Measurements from ENCODE around the gene DPPA3.

DNA sequence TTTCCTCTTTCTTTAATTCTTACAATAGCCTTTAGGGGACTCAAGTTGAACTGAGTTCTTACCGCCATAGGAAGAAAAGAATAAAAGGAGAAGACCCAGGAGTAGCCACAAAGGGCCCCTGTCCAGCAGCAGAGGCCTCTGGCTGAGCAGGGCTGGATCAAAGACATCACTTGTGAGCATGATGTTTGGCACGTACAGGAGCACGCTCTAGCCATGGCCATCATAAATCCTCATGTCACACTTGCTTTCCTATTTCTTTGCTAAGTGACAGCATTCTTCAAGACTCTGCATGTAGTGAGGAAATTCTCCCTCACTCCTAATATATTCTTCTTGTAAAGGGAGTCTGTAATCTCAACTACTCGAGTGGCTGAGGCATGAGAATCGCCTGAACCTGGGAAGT lies 20.3 kb downstream of the DPPA3 start:
- TF ChIP-seq POLR2AphosphoS5 (IDR thresholded peaks at IDR 0.05; ENCODE audit: low read depth, low read length), result no peak
- TF ChIP-seq CREB1 (IDR thresholded peaks at IDR 0.05), result no peak
- TF ChIP-seq EZH2 (IDR thresholded peaks at IDR 0.05; ENCODE audit: low read depth, low read length, severe bottlenecking), result no peak
- TF ChIP-seq, protein P1, sequence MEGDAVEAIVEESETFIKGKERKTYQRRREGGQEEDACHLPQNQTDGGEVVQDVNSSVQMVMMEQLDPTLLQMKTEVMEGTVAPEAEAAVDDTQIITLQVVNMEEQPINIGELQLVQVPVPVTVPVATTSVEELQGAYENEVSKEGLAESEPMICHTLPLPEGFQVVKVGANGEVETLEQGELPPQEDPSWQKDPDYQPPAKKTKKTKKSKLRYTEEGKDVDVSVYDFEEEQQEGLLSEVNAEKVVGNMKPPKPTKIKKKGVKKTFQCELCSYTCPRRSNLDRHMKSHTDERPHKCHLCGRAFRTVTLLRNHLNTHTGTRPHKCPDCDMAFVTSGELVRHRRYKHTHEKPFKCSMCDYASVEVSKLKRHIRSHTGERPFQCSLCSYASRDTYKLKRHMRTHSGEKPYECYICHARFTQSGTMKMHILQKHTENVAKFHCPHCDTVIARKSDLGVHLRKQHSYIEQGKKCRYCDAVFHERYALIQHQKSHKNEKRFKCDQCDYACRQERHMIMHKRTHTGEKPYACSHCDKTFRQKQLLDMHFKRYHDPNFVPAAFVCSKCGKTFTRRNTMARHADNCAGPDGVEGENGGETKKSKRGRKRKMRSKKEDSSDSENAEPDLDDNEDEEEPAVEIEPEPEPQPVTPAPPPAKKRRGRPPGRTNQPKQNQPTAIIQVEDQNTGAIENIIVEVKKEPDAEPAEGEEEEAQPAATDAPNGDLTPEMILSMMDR (IDR thresholded peaks at IDR 0.05; ENCODE audit: control extremely low read depth in 1 of 3, insufficient read depth in 1 of 3, low read depth in 1 of 3, low read length in 3 of 3), result no peak
- TF ChIP-seq SUZ12 (IDR thresholded peaks at IDR 0.05; ENCODE audit: low read length), result no peak
- TF ChIP-seq EP300 (IDR thresholded peaks at IDR 0.05; ENCODE audit: borderline replicate concordance in 1 of 2, low read depth in 2 of 2, low read length in 2 of 2), result no peak
- TF ChIP-seq POLR2A (IDR thresholded peaks at IDR 0.05; ENCODE audit: control extremely low read depth in 1 of 2, low read depth in 2 of 2, low read length in 2 of 2), result no peak
- no peak for TF ChIP-seq RAD21 (IDR thresholded peaks at IDR 0.05 in 1 of 2, conservative IDR thresholded peaks at IDR 0.05 in 1 of 2; ENCODE audit: low read depth in 2 of 2, low read length in 2 of 2)
- TF ChIP-seq CEBPB (IDR thresholded peaks at IDR 0.05; ENCODE audit: low read depth, low read length), result no peak
- no peak for TF ChIP-seq BRCA1 (IDR thresholded peaks at IDR 0.05; ENCODE audit: low read depth, low read length)
